Measurements from ENCODE around the gene PRKN.

GRCh38 chr6:161429921-161430490 is 1297.6 kb downstream of the PRKN start:
- TF ChIP-seq CTCF (IDR thresholded peaks at IDR 0.05; ENCODE audit: insufficient read depth, low read depth, low read length) (peak; percentile 24), EZH2 (IDR thresholded peaks at IDR 0.05; ENCODE audit: insufficient read depth, low read length) (no peak)
